ENCODE results near the gene CDH20.

Gene CDH20

GRCh38 chr18:61333271-61333745 is at the start of gene CDH20:
Gene CDH20 (plus strand): TSS chr18:61333430.
- FAIRE-seq, result no peak
- DNase-seq (ENCODE audit: low spot score), result no peak

GRCh38 chr18:61284039-61284438 is 49.2 kb upstream of the CDH20 start:
- no peak for FAIRE-seq
- no peak for DNase-seq (ENCODE audit: low spot score)

GRCh38 chr18:61285777-61286176 is 47.5 kb upstream of the CDH20 start:
- DNase-seq (ENCODE audit: low spot score) (no peak), FAIRE-seq (no peak)

DNA sequence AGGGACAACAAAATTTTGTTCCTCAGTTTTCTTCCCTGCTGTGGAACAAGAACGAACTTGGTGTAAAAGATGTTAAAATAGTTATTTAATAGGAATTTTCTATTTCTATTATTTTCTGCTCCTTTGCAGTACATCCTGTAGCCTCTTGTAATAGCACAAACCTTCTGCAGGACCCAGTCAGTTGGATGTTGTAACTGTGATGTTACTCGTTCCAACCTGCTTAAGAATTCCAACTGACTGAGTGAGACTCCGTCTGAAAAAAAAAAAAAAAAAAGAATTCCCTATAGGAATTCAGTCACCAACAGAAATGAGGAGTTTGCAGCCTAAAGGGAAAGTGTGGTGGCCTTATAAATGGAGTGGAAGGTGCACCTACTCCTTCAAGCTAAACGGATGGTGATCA is 46.4 kb upstream of the CDH20 start:
- FAIRE-seq (no peak), DNase-seq (ENCODE audit: low spot score) (no peak)

DNA sequence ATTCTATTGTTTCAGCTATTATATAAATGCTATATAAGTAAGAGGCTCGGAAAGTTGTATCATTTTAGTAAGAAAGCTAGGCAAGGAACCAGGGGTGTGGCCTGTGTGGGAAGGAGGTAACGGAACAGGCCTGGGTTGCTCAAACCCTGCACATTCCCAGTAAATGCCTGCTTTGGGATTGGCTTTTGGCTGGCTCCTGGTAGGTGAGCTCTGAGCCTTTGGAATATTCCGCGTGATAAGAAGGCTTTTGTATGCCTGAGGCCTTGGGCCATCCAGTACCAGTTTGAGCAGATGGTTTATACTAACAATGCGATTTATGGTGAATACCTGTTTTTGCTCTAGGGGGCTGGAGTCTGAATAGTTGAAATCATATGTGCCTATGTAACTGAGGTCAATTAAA is 42.6 kb upstream of the CDH20 start:
- no peak for FAIRE-seq
- no peak for DNase-seq (ENCODE audit: low spot score)

- DNase-seq (ENCODE audit: low spot score), result no peak
- FAIRE-seq, result no peak
Observed at GRCh38 chr18:61292280-61293035, 40.8 kb upstream of the CDH20 start.

DNA sequence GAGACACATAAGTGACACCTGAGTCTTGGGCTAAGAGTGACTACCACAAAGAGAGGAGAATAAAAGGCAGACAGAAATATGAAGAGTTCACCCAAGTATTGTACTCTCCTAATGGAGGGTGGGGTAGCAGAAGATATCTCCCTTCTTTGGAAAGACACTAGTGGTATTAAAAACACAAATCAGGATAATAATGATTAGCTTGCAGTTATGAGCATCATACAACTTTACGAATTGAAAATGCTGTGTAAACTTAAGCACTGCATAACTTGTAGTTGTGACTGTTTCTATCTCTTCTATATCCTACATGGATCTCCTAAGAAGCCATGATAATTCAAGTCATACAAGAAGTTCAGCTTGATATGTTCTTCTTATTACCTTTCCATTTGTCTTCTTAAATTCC is 38.1 kb upstream of the CDH20 start:
- no peak for DNase-seq (ENCODE audit: low spot score)
- FAIRE-seq, result no peak

GRCh38 chr18:61308004-61308403 is 25.2 kb upstream of the CDH20 start:
- DNase-seq (ENCODE audit: low spot score) (no peak), FAIRE-seq (no peak)

GRCh38 chr18:61308795-61309393 is 24.3 kb upstream of the CDH20 start:
- FAIRE-seq (no peak), DNase-seq (ENCODE audit: low spot score) (no peak)

DNA sequence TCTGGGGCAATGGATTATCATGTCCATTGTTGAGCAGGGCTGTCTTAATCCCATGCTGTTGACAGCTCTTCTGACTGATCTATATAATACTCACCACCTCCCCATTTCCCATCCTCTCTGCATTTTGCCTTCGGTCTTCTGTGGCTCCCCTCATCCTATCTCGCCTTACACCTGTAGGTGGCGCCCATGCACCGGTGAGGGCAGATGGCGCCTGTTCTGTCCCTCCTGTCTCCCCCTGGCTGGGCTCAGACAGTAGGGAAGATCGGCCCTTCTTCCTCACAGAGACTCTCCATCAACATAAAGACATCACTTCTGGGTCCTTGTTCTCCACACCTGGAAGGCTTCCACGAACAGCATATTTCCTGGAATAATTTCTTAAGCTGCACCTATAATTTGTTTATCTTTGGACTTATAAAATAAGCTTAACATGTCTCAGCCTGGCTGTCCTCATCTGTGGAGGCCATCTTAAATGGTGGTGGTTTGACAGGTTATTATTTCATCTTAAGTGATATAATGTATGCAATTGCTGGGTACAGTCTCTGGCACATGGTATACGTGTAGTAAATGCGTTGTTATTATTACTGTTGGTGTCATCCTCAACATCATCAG is 10.9 kb upstream of the CDH20 start:
- FAIRE-seq, result no peak
- peak; percentile 69 for DNase-seq (ENCODE audit: low spot score)

GRCh38 chr18:61323951-61324350 is 9.3 kb upstream of the CDH20 start:
- DNase-seq (ENCODE audit: low spot score), result no peak
- no peak for FAIRE-seq

- DNase-seq (ENCODE audit: low spot score) (no peak), FAIRE-seq (no peak)
Observed at GRCh38 chr18:61326407-61326806, 6.8 kb upstream of the CDH20 start.

DNA sequence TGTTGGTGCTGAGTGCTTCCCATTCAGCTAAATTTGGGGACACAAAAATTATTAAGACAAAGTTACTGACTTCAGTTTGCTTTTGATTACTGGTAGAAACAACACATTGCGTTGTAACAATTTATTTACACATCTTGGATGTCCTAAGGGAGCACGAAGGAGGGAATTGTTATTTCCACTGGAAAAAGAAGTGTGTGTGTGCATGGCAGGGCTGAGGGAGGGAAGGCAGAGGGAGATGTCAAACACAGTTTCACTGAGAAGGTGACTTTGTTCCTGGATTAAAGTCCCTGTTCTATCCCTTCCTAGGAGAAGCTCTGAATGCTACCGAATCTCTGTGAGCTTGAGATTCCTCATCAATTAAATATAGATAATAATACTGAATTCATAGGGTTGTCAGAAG is 3.8 kb upstream of the CDH20 start:
- FAIRE-seq (no peak), DNase-seq (ENCODE audit: low spot score) (no peak)

- FAIRE-seq (no peak), DNase-seq (ENCODE audit: low spot score) (no peak)
Observed at GRCh38 chr18:61331051-61331450, 2.2 kb upstream of the CDH20 start.

- no peak for FAIRE-seq
- peak; percentile 39 for DNase-seq (ENCODE audit: low spot score)
Observed at GRCh38 chr18:61333746-61334490, 688 bp downstream of the CDH20 start.

GRCh38 chr18:61334491-61334850 is 1.2 kb downstream of the CDH20 start:
- DNase-seq (ENCODE audit: low spot score), result peak; percentile 18
- FAIRE-seq, result no peak

DNA sequence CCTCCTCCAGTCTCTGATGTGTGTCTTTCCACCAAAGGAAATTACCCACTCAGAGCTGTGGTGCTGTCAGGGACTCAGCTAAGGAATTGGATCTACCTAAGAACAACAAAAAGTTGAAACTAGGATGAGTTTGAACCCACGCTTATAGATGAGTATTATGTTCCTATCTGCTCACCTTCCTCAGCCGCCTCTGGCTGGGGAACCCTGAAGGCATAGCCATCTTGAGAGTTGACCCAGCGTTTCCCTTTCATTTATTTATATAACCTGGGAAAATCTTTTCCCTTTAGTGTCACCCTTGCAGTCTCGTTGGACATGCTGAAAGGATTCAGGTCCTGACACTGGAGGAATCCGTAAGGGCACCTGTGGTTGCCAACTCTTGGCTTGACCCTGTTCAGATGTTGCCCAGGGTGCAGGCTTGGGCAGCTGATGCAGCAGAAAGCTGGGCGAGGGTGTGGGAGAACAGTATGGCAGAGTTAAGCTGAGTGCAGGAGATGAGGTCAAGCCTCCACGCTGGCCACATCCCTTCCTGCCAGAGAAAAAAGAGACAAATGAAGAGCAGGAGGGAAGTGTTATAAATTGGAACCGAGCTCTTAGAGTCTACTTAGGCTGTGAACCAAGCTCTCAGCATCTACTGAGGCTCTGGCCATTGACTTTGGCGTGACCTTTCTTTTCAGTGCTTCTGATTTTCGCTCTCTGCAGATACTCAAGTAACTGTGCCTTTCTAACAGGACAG is 1.9 kb downstream of the CDH20 start:
- no peak for DNase-seq (ENCODE audit: low spot score)
- no peak for FAIRE-seq

- no peak for FAIRE-seq
- DNase-seq (ENCODE audit: low spot score), result no peak
Observed at GRCh38 chr18:61335684-61336555, 2.7 kb downstream of the CDH20 start.

GRCh38 chr18:61336766-61337165 is 3.5 kb downstream of the CDH20 start:
- FAIRE-seq (no peak), DNase-seq (ENCODE audit: low spot score) (no peak)

GRCh38 chr18:61337527-61337926 is 4.3 kb downstream of the CDH20 start:
- no peak for DNase-seq (ENCODE audit: low spot score)
- no peak for FAIRE-seq

Measured in urothelium cell line (cell line).